Progenitor cell of endocrine pancreas (in vitro differentiated cells): ENCODE results near the gene EED. TPM values are rescaled to one million over a fixed set of nuclear protein-coding genes. Genes with fewer than 3 reads are reported as not detected.
A peak's percentile ranks its signal among the peaks of the same experiment; 100 is the strongest.

Experiments used
- DNase-seq: peaks from one replicate; pipeline ENCODE4 v3.0.0; 2021; ENCODE audit warnings: low spot score; ENCODE audit not compliant: unreplicated experiment
- H3K27ac Mint-ChIP-seq: 2 replicates; pipeline ENCODE4 v1.8.0; 2021; ENCODE audit warnings: mild to moderate bottlenecking, moderate library complexity, mixed read lengths
- H3K27me3 Mint-ChIP-seq: 2 replicates; pipeline ENCODE4 v1.8.0; 2021; ENCODE audit warnings: mixed read lengths
- H3K36me3 Mint-ChIP-seq: 2 replicates; pipeline ENCODE4 v1.8.0; 2022; ENCODE audit warnings: mixed read lengths; ENCODE audit not compliant: insufficient read depth
- H3K4me1 Mint-ChIP-seq: 2 replicates; pipeline ENCODE4 v1.8.0; 2021; ENCODE audit warnings: low read depth, mixed read lengths
- H3K4me3 Mint-ChIP-seq: 2 replicates; pipeline ENCODE4 v1.8.0; 2021; ENCODE audit warnings: low read depth, mild to moderate bottlenecking, moderate library complexity, mixed read lengths
- H3K9me3 Mint-ChIP-seq: 2 replicates; pipeline ENCODE4 v1.8.0; 2021; ENCODE audit warnings: low read depth, mixed read lengths
- CTCF ChIP-seq: fragments of 200-600 bp; sonication (generic); IDR thresholded peaks from one replicate; pipeline ENCODE4 v1.5.0; 2021; ENCODE audit warnings: antibody characterized with exemption, mild to moderate bottlenecking; ENCODE audit not compliant: unreplicated experiment
- total RNA-seq: library from RNA; stranded (reverse); gene quantifications from 2 replicates; pipeline ENCODE4 v1.2.1, GENCODE V29; 2021

EED gene
- total RNA-seq, 1 donor from 2014 or later = 34.6 TPM

DNA sequence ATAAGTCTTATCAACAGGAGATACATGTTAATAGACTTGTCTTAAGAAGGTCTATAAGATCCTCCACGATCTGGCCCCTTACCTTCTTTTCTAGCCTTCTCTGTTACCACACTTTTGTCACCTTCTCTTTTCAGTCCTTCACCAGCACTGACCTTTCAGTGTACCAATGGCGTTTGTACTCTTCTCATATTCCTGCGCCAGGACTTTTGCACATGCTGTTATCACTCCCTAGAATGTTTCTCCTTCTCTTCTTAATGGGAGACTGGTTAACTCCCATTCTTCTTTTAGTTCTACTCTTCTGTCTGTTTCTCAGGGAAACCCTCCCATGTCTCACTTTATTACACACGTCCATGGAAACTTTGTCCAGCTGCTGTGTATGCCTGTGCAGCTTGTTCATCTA, 4.4 kb upstream of the EED start:
- DNase-seq = no peak
- H3K4me1 Mint-ChIP-seq = no peaks in the 10 kb centered on the region
- no peaks in the 10 kb centered on the region for H3K27me3 Mint-ChIP-seq
- H3K9me3 Mint-ChIP-seq = no peaks in the 10 kb centered on the region
- H3K27ac Mint-ChIP-seq = no peak overlapping the region
- TF ChIP-seq CTCF = no peak
- H3K36me3 Mint-ChIP-seq = no peaks in the 10 kb centered on the region
- H3K4me3 Mint-ChIP-seq = no peak overlapping the region

DNA sequence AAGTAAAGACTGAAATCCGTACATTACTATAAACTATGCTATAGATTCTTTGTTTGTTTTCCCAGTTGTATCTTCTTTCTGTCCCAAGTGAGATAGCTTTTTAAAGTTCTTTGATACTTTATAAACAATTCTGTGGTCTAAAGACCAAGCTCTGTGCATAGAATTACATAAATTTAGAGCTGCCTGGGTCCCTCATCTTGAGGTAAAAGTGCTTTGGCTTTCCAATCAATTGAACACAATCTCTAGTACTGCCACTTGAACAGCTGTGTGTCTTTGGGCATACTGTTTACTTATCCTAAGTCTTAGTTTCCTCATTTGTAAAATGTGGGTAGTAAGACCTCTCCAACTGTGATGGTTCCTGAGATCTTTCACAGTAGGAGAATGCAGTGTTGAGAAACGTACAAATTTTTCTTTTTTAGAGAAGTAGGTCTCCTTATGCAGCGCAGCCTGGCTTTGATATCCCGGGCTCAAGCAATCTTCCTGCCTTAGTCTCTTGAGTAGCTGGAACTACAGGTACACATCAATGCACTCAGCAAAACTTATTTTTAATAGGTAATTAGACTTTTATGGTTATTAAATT, 2.5 kb upstream of the EED start:
- Mint-ChIP-seq H3K36me3 (no peaks in the 10 kb centered on the region), H3K4me3 (no peak overlapping the region), H3K4me1 (peaks cover 7% of the 10 kb centered on the region), H3K27me3 (no peaks in the 10 kb centered on the region), H3K27ac (no peak overlapping the region), H3K9me3 (no peaks in the 10 kb centered on the region)
- DNase-seq = no peak
- TF ChIP-seq CTCF = no peak

GRCh38 chr11:86243396-86243795, 1.2 kb upstream of the EED start:
- no peak overlapping the region for H3K4me3 Mint-ChIP-seq
- no peaks in the 10 kb centered on the region for H3K36me3 Mint-ChIP-seq
- no peak overlapping the region for H3K27ac Mint-ChIP-seq

DNA sequence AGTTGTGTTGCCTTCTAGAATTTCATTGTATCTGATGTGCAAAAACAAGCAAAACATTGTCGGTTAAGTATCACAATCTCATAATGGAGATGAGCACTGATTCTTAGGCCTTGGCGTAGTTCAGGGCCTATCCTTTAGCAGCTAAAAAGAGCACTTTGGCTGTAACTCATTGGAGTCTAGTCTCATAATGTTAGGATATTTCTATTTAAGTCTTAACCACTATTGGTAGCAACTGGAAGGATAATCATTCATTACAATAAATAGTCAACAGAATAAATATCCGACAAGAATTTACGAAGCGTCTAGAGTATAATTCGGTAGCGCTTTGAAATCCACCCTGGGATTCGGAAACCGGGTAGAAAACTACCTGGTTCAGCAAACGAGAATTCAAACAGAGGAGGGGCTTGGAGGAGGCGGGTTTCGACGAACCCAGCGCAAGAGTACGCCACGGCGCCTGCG, 461 bp upstream of the EED start:
- Mint-ChIP-seq H3K27ac (no peak overlapping the region), H3K36me3 (no peaks in the 10 kb centered on the region), H3K27me3 (no peaks in the 10 kb centered on the region), H3K4me3 (no peak overlapping the region), H3K9me3 (no peaks in the 10 kb centered on the region), H3K4me1 (peaks cover 14% of the 10 kb centered on the region)
- TF ChIP-seq CTCF = no peak
- peak; percentile 76 for DNase-seq

More at GRCh38 chr11:86243396-86243795, 1.2 kb upstream of the EED start:
- TF ChIP-seq CTCF = no peak
- DNase-seq = no peak
- H3K9me3 Mint-ChIP-seq = no peaks in the 10 kb centered on the region
- H3K4me1 Mint-ChIP-seq = peaks cover 11% of the 10 kb centered on the region
- no peaks in the 10 kb centered on the region for H3K27me3 Mint-ChIP-seq

DNA sequence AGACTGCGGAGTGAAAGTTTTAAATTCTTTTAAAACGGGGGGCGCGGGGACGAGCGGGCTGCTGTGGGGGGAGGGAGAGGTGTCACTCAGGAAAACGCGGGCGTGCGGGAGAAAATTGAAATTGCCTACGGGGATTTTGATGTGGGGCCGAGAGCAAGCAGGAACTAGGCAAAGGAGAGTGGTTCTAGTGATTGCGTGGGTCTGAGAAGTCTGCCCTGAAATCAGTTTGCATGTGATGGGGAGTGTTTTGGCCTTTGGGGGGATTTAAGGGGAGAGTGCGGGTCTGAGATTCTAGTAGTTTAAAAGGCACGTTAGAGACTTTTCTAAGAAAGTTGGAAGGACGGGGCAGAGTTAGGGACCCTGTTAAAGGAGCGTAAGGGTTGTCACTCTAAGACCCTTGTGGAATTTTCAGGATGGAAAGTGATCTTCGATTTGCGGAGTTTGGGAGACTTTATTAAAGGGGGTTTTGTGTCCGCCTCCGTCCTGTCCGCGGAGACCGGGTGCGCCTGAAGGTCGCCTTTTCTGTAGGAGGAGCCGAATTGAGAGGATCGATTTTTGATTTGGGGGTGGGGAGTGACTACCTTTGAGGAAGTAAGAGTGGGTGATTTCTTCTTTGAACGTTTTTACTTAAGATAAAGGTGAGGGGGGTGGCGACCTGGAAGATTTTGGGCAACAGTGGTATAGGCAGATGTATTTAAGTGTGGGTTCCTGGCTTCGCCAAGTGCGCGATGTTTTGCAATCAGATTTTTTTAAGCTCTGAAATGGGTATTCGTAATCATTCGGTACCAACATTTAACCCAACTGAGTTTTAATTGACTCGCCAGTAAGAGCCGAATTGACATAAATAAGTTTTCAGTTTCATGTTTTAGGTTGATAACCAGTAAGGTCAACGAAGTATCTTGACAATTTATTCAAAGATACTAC, 1.1 kb downstream of the EED start:
- DNase-seq = peak; percentile 16
- H3K4me3 Mint-ChIP-seq = no peak overlapping the region

More for the DNA sequence above, 1.1 kb downstream of the EED start:
- Mint-ChIP-seq H3K4me1 (peaks cover 18% of the 10 kb centered on the region), H3K9me3 (no peaks in the 10 kb centered on the region), H3K36me3 (no peaks in the 10 kb centered on the region), H3K27me3 (no peaks in the 10 kb centered on the region), H3K27ac (no peak overlapping the region)
- no peak for TF ChIP-seq CTCF
